Heart left ventricle (tissue), 16 donors: ENCODE measurements around the gene GATA2. TPM values are rescaled to one million over a fixed set of nuclear protein-coding genes. Genes with fewer than 3 reads are reported as not detected.

ENCODE experiments used
- ATAC-seq, 4 donors: fragments of 200-7000 bp; cut with Tn5 transposase; one replicate each; pipeline ENCODE4 v1.9.1; 2020 to 2022; ENCODE audit warnings: moderate library complexity in 4 of 4, mild to moderate bottlenecking in 3 of 4, moderate number of reproducible peaks in 1 of 4
- DNase-seq, 5 donors: peaks; one replicate each; pipeline ENCODE4 v3.0.0-alpha.2; 2020
- H3K27ac ChIP-seq, 12 donors: fragments of 200-600 bp; sonication (generic) in 4 of 12; one replicate each; pipeline versions ENCODE4 v1.5.0 to v1.8.0; 2016 to 2022; ENCODE audit warnings: mild to moderate bottlenecking in 2 of 12
- H3K27me3 ChIP-seq, 9 donors: fragments of 200-600 bp; sonication (generic) in 2 of 9; one replicate each; pipeline versions ENCODE4 v1.5.1 to v1.8.0; 2016 to 2022; ENCODE audit warnings: mild to moderate bottlenecking in 3 of 9
- H3K36me3 ChIP-seq, 9 donors: fragments of 200-600 bp; sonication (generic) in 2 of 9; one replicate each; pipeline versions ENCODE4 v1.5.0 to v1.8.0; 2018 to 2022; ENCODE audit warnings: mild to moderate bottlenecking in 2 of 9
- H3K4me1 ChIP-seq, 12 donors: fragments of 200-600 bp; sonication (generic) in 4 of 12; one replicate each; pipeline versions ENCODE4 v1.5.0 to v1.8.0; 2016 to 2022; ENCODE audit warnings: mild to moderate bottlenecking in 3 of 12
- H3K4me3 ChIP-seq, 12 donors: fragments of 200-600 bp; sonication (generic) in 4 of 12; one replicate each; pipeline versions ENCODE4 v1.5.0 to v1.8.0; 2017 to 2022; ENCODE audit warnings: mild to moderate bottlenecking in 9 of 12, moderate library complexity in 4 of 12
- H3K9me3 ChIP-seq, 12 donors: fragments of 200-600 bp; sonication (generic) in 4 of 12; one replicate each; pipeline versions ENCODE4 v1.5.0 to v1.8.0; 2016 to 2022; ENCODE audit warnings: mild to moderate bottlenecking in 1 of 12
- POLR2A ChIP-seq, 2 donors: fragments of 450-650 bp; IDR thresholded peaks; one replicate each; pipeline ENCODE4 v1.6.1; 2017; ENCODE audit warnings: antibody characterized with exemption in 2 of 2, mild to moderate bottlenecking in 2 of 2, moderate library complexity in 2 of 2
- WGBS, 4 donors: extraction: QIAGEN DNeasy Blood & Tissue Kit in 2 of 4; methylation state at CpG; one replicate each; pipeline versions ENCODE4 v1.1.5 to v1.1.7; 2013 to 2018; 5-methylcytosine and 5-hydroxymethylcytosine counted together
- intact Hi-C, 10 donors: fragments of 100-400 bp; cut with DNase I; formaldehyde crosslinking; loops; one replicate each; pipeline versions ENCODE4 v1.11.1 to v1.14.2; 2022
- polyA plus RNA-seq, 2 donors: library from polyadenylated mRNA; stranded (reverse); fragments of 200-250 nt; gene quantifications; one replicate each; pipeline ENCODE4 v1.2.3, GENCODE V29; 2013
- total RNA-seq, 9 donors: library from RNA; depleted of rRNA in 2 of 9; stranded (reverse); fragments of >200 nt in 2 of 9; fragmentation: NEBNext Ultra II Directional in 3 of 9; extraction: Animal tissue kit (Norgen Biotek cat#: 25700) in 3 of 9; gene quantifications; one replicate each; pipeline versions ENCODE4 v1.1.0 to v1.2.4, GENCODE V29; 2016 to 2023
- TF ChIP-seq, protein P1 (sequence below), 12 donors: fragments of 200-600 bp; sonication (generic) in 4 of 12; IDR thresholded peaks; one replicate each; pipeline versions ENCODE4 v1.5.0 to v1.8.0; 2018 to 2022; ENCODE audit warnings: antibody characterized with exemption in 12 of 12, mild to moderate bottlenecking in 5 of 12
- donor health status: ischemic (EF 13 %, LVEDD 7.1; RV severe dilation, severe dysfunction).
- donor health status: healthy with polysubstance abuse.
- donor health status: DM: no; HTN: yes; CAD: no.
- donor health status: DM: no; HTN: no; CAD: no.
- donor health status: ischemic (EF 25% LVEDD 6.9; RV normal size, moderate dysfunction).
- donor health status: ischemic (EF 25% LVEDD 5.7; RV mildly dilated, moderate dysfunction).
- donor health status: healthy.
- donor health status: DM: yes; HTN: yes; CAD: no.
- donor health status: ischemic (EF 35%, LVEDD 5.7; RV mildly dilated, moderate dysfunction).
- donor health status: nonischemic (EF 11% LVEDD 7.7; RV severe dilation, severe dysfunction).
- donor health status: DM: yes; HTN: yes; CAD: no.
- donor health status: PGD.
- donor health status: ischemic (EF 29% LVEDD 5.4; RV normal size, mild dysfunction).
- donor health status: nonischemic (EF 23%, LVEDD 6.1; RV moderate dilation, normal function).

Gene GATA2
- total and polyA plus RNA-seq, 11 donors, result 6.0 to 30.7 (median 12.8) TPM

DNA sequence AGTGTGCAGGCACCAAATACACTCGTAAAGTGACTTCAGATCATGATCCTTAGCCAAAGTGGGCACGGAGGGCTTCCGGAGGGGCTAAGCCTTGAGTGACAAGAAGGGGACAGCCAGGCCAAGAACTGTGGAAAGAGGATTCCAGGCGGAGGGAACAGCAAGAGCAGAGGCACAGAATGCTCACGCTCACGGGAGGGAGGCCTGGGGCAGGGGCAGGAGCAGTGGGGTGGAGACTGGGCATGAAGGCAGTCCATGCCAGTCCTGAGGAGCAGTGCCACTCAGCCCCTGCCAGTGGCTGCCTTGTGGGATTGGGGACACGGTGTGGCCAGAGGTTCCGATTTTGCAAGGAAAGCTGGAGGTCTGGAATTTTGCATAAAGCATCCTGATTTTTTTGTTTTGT, 62.3 kb downstream of the GATA2 start:
- ATAC-seq, result no peak
- peaks cover 0 to 25% (median 9%) of the 10 kb centered on the region in 12 donors for H3K4me1 ChIP-seq
- 73 to 96% (median 84%) methylated on average over 8 of the region's 8 CpGs for WGBS, 4 donors
- no peaks in the 10 kb centered on the region for H3K36me3 ChIP-seq
- H3K27me3 ChIP-seq, result peaks cover 8 to 62% (median 27%) of the 10 kb centered on the region in 9 donors
- intact Hi-C loops, result loop anchor here in 1 of 10 donors (5.0 kb wide), 1 partner anchor 47 kb away; no protein-coding TSS in a partner anchor
- no peaks in the 10 kb centered on the region for H3K9me3 ChIP-seq
- TF ChIP-seq POLR2A (IDR thresholded peaks at IDR 0.05), result no peak
- TF ChIP-seq, protein P1, sequence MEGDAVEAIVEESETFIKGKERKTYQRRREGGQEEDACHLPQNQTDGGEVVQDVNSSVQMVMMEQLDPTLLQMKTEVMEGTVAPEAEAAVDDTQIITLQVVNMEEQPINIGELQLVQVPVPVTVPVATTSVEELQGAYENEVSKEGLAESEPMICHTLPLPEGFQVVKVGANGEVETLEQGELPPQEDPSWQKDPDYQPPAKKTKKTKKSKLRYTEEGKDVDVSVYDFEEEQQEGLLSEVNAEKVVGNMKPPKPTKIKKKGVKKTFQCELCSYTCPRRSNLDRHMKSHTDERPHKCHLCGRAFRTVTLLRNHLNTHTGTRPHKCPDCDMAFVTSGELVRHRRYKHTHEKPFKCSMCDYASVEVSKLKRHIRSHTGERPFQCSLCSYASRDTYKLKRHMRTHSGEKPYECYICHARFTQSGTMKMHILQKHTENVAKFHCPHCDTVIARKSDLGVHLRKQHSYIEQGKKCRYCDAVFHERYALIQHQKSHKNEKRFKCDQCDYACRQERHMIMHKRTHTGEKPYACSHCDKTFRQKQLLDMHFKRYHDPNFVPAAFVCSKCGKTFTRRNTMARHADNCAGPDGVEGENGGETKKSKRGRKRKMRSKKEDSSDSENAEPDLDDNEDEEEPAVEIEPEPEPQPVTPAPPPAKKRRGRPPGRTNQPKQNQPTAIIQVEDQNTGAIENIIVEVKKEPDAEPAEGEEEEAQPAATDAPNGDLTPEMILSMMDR (IDR thresholded peaks at IDR 0.05), result no peak
- no peak for DNase-seq
- no peak overlapping the region for H3K4me3 ChIP-seq
- no peak overlapping the region for H3K27ac ChIP-seq

DNA sequence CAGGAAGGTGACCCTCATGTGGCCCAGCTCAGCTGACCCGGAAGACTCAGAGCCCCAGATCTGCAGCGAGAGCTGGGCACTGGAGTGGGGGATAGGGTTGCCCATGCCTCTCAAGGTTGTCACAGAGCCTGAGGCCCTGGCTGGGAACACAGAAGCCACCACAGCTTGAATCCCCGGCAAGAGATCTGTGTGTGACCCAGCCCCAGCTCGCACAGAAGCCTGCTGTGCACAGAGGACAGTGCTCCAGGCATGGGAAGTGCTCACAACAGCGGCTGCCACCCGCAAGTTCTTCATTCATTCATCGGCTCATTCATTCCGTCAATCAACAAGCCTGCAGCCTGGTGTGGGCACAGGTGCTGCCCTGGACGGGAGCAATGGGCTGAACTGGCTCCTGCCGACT, 62.7 kb downstream of the GATA2 start:
- no peak overlapping the region for H3K4me3 ChIP-seq
- H3K27ac ChIP-seq, result no peak overlapping the region
- no peaks in the 10 kb centered on the region for H3K36me3 ChIP-seq
- no peak for TF ChIP-seq POLR2A (IDR thresholded peaks at IDR 0.05)
- TF ChIP-seq, protein P1 (IDR thresholded peaks at IDR 0.05), result no peak
- H3K9me3 ChIP-seq, result no peaks in the 10 kb centered on the region
- H3K4me1 ChIP-seq, result peaks cover 0 to 29% (median 9%) of the 10 kb centered on the region in 12 donors
- 74 to 87% (median 82%) methylated on average over 3 to 10 of the region's 10 CpGs for WGBS, 4 donors
- intact Hi-C loops, result loop anchor here in 1 of 10 donors (5.0 kb wide), 1 partner anchor 47 kb away; no protein-coding TSS in a partner anchor
- H3K27me3 ChIP-seq, result peaks cover 8 to 62% (median 27%) of the 10 kb centered on the region in 9 donors
- no peak for DNase-seq
- ATAC-seq, result no peak

DNA sequence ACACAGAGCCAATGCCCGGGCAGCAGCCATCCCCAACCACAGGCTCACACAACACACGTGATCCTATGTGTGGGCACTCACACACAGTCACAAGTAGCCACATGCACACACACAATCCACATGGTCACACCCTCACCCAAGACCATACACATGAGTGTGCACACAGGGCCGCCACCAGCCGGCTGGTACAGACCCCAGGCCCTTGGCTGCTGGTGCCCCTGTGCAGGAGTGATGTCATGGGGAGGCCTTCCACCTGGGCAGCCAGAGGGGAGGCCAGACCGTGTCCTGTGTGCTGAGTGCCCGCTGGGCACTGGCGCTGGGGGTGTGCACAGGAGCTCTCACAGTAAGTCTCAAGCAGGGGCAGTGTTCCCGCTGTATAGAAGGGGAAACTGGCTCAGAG, 63.2 kb downstream of the GATA2 start:
- intact Hi-C loops, result loop anchor here in 8 of 10 donors (2.0 to 10.0 kb wide), 8 partner anchors 48 to 332 kb away; no protein-coding TSS in a partner anchor
- DNase-seq, result no peak
- Histone ChIP-seq H3K27ac (no peak overlapping the region), H3K4me1 (peaks cover 0 to 29% (median 9%) of the 10 kb centered on the region in 12 donors), H3K27me3 (peaks cover 8 to 62% (median 27%) of the 10 kb centered on the region in 9 donors), H3K9me3 (no peaks in the 10 kb centered on the region), H3K36me3 (no peaks in the 10 kb centered on the region), H3K4me3 (no peak overlapping the region)
- TF ChIP-seq, protein P1 (IDR thresholded peaks at IDR 0.05), result no peak
- no peak for TF ChIP-seq POLR2A (IDR thresholded peaks at IDR 0.05)
- 91 to 95% (median 94%) methylated on average over 7 to 8 of the region's 8 CpGs for WGBS, 4 donors
- no peak for ATAC-seq

Other genes starting within 250 kb of the GATA2 start
- gene DNAJB8, start 26.3 kb downstream of the GATA2 start, total RNA-seq, result not detected
- not detected for gene DNAJB8, start 26.3 kb downstream of the GATA2 start, polyA plus RNA-seq
- gene RPN1, start 157.6 kb upstream of the GATA2 start, total RNA-seq, result 100 to 1,000 TPM in 5 of 9 donors, 10 to 100 TPM in 4; 71.7 to 161 (median 119) TPM
- 100 to 1,000 TPM in 1 of 2 donors, 10 to 100 TPM in 1; 55.4 to 290 TPM for gene RPN1, start 157.6 kb upstream of the GATA2 start, polyA plus RNA-seq
- gene RAB7A, start 233.0 kb upstream of the GATA2 start, total RNA-seq, result 100 to 1,000 TPM; 143 to 343 (median 257) TPM
- gene RAB7A, start 233.0 kb upstream of the GATA2 start, polyA plus RNA-seq, result 100 to 1,000 TPM; 180 to 244 TPM